ENCODE measurements around the gene LSM3.
"Not testable (repeated sequence)": the region's sequence is repeated elsewhere in the genome, so short reads cannot be mapped to it uniquely, and the experiment has no call there.

LSM3 gene

DNA sequence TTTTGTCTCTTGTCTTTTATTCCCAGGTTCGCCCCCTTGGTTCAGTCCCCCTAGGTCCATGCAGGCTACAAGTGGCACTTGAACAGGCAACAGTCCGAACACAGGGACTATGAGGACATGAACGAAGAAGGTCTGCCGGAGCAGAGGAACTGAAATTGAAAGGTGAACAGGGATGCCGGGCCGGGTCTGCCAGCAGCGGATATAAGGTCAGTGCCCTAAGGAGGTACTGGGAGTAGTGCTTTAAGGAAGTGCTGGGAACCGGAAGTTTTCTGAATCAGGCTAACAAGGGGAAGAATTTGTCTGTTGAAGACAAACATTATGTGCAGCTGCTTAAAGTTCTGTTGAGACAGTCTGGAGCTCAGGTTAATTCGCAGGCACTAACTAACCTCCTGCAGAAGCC lies 46.8 kb downstream of the LSM3 start:
- H3K27me3 ChIP-seq (ENCODE audit: control insufficient read depth in 1 of 2, insufficient read depth in 2 of 2, low read length in 2 of 2) = no peaks in the 10 kb centered on the region
- H3K4me3 ChIP-seq (ENCODE audit: low read depth in 1 of 2, low read length in 2 of 2) = no peak overlapping the region
- H3K9ac ChIP-seq (ENCODE audit: low read depth in 1 of 2, low read length in 2 of 2) = no peak overlapping the region
- H3K36me3 ChIP-seq (ENCODE audit: control insufficient read depth in 1 of 2, insufficient read depth in 2 of 2, low read length in 2 of 2) = no peaks in the 10 kb centered on the region
- peaks cover 37 to 41% of the 10 kb centered on the region in 2 donors for H3K4me1 ChIP-seq (ENCODE audit: control insufficient read depth in 1 of 2, insufficient read depth in 2 of 2, low read length in 2 of 2)
- no peak overlapping the region for H3K27ac ChIP-seq (ENCODE audit: low read depth, low read length)
- H3K9me3 ChIP-seq (ENCODE audit: control insufficient read depth in 1 of 2, low read length in 2 of 2) = peaks cover 0 to 4% of the 10 kb centered on the region in 2 donors

DNA sequence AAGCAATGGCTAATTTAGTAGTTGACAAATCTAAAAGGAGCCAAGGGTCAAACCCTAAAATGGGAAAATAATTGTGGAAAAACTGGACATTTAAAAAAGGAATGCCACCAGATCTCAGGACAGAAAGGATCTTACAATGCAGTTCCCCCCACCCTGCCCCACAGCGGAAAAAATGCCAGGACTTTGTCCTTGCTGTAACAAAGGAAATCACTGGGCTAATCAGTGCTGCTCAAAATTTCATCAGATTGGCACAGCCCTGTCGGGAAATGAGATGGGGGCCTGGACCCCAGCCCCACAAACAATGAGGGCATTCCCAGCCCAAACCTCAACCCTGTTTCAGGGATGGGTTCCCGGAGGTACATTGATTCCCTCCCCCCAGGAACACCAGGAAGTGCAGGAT lies 47.7 kb downstream of the LSM3 start:
- H3K4me1 ChIP-seq (ENCODE audit: control insufficient read depth in 1 of 2, insufficient read depth in 2 of 2, low read length in 2 of 2) = peaks cover 39 to 41% of the 10 kb centered on the region in 2 donors
- not testable (repeated sequence) for H3K4me3 ChIP-seq (ENCODE audit: low read depth in 1 of 2, low read length in 2 of 2); H3K9me3 ChIP-seq (ENCODE audit: control insufficient read depth in 1 of 2, low read length in 2 of 2); H3K36me3 ChIP-seq (ENCODE audit: control insufficient read depth in 1 of 2, insufficient read depth in 2 of 2, low read length in 2 of 2); H3K27me3 ChIP-seq (ENCODE audit: control insufficient read depth in 1 of 2, insufficient read depth in 2 of 2, low read length in 2 of 2); H3K9ac ChIP-seq (ENCODE audit: low read depth in 1 of 2, low read length in 2 of 2); H3K27ac ChIP-seq (ENCODE audit: low read depth, low read length)

DNA sequence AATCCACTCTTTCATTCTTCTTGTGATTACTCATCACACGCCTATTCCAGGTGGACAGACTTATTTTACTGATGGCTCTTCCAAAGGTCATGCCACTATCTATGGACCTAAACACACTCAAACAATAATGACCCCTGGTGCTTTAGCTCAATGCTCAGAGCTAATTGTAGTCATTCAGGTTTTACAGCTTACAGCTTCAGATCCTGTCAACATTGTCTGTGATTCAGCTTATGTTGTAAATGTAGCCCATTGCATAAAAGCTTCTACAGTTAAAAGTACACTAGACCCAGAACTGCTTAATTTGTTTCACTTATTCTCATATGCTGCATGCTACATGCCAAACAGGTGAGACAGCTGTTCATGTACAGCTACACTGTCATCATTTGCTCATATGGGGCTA lies 49.2 kb downstream of the LSM3 start:
- Histone ChIP-seq H3K27ac (ENCODE audit: low read depth, low read length) (no peak overlapping the region), H3K36me3 (ENCODE audit: control insufficient read depth in 1 of 2, insufficient read depth in 2 of 2, low read length in 2 of 2) (no peaks in the 10 kb centered on the region), H3K4me1 (ENCODE audit: control insufficient read depth in 1 of 2, insufficient read depth in 2 of 2, low read length in 2 of 2) (peaks cover 41 to 49% of the 10 kb centered on the region in 2 donors), H3K4me3 (ENCODE audit: low read depth in 1 of 2, low read length in 2 of 2) (no peak overlapping the region), H3K27me3 (ENCODE audit: control insufficient read depth in 1 of 2, insufficient read depth in 2 of 2, low read length in 2 of 2) (no peaks in the 10 kb centered on the region), H3K9me3 (ENCODE audit: control insufficient read depth in 1 of 2, low read length in 2 of 2) (no peaks in the 10 kb centered on the region), H3K9ac (ENCODE audit: low read depth in 1 of 2, low read length in 2 of 2) (no peak overlapping the region)

DNA sequence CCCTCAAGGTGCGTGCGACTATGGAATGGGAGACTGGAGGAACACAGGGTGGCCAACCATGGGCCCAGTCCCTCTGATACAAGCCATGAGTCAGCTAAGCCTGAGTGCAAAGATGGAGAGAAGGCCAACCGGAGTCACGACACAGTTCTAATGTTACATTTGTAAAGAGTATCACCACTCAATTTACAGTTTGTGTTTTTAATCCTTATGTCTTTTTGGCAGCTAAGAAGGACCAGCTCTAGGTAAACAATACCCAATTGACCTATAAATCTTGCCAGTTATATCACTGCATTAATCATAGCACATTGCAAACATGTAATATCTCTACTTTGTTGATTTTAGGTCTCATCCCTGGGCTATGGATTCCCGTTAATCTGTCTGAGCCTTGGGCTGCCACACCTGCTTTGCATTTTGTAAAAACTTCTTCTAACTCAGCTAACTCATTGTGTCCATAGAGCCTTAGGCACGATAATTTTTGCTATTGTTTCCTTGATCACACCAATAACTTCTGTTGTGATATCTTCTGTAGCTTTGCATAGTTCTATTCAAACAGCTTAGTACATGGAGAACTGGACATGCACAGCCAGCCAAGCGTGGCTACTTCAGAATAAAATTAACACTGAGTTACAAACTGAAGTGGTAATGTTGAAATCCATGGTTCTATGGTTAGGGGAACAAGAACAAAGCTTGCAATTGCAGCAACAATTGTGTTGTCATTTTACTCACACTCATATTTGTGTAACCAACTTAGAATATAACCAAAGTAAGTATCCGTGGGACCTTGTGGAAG lies 50.3 kb downstream of the LSM3 start:
- Histone ChIP-seq H3K9ac (ENCODE audit: low read depth in 1 of 2, low read length in 2 of 2) (no peak overlapping the region), H3K27ac (ENCODE audit: low read depth, low read length) (no peak overlapping the region), H3K9me3 (ENCODE audit: control insufficient read depth in 1 of 2, low read length in 2 of 2) (no peaks in the 10 kb centered on the region), H3K27me3 (ENCODE audit: control insufficient read depth in 1 of 2, insufficient read depth in 2 of 2, low read length in 2 of 2) (no peaks in the 10 kb centered on the region), H3K4me1 (ENCODE audit: control insufficient read depth in 1 of 2, insufficient read depth in 2 of 2, low read length in 2 of 2) (peaks cover 37 to 49% of the 10 kb centered on the region in 2 donors), H3K36me3 (ENCODE audit: control insufficient read depth in 1 of 2, insufficient read depth in 2 of 2, low read length in 2 of 2) (no peaks in the 10 kb centered on the region), H3K4me3 (ENCODE audit: low read depth in 1 of 2, low read length in 2 of 2) (no peak overlapping the region)

DNA sequence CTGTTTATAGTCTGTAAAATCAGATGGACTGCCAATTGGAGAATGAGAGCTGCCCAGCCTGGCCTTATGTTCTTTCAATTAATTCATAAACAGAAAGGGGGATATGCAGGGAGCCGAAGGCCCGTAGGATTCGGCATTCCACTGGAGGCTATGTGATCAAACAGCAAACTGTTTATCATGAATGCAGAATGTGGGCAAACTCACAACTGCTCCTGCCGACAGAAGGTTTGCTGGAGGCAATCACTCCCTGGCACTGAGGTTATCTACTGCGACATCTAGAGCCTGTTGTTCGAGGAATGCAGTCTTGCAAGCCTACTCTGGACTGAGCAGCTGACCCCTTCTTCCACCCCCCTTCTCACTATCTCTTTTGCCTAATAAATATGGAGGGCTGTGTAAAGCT lies 51.1 kb downstream of the LSM3 start:
- peaks cover 42 to 52% of the 10 kb centered on the region in 2 donors for H3K4me1 ChIP-seq (ENCODE audit: control insufficient read depth in 1 of 2, insufficient read depth in 2 of 2, low read length in 2 of 2)
- H3K36me3 ChIP-seq (ENCODE audit: control insufficient read depth in 1 of 2, insufficient read depth in 2 of 2, low read length in 2 of 2); H3K27ac ChIP-seq (ENCODE audit: low read depth, low read length); H3K4me3 ChIP-seq (ENCODE audit: low read depth in 1 of 2, low read length in 2 of 2); H3K27me3 ChIP-seq (ENCODE audit: control insufficient read depth in 1 of 2, insufficient read depth in 2 of 2, low read length in 2 of 2); H3K9me3 ChIP-seq (ENCODE audit: control insufficient read depth in 1 of 2, low read length in 2 of 2); H3K9ac ChIP-seq (ENCODE audit: low read depth in 1 of 2, low read length in 2 of 2): not testable (repeated sequence)

DNA sequence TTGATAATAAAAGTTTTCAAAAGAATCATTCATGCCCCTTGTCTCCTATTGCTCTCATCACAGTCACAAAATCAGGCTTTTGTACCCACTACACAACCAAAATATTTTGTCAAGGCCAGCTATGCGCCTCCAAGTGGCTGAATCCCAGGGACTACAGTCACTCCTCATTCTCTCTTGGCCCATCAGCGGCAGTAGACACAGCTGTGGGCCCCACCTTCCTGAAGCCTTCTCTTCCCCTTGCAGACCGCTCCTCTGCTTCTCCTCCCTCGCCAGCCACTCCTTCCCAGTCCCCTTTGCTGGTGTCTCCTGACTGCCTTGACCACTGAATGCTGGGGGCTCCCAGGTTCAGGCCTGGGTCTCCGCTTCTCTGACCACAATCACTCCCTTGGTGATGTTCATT lies 52.1 kb downstream of the LSM3 start:
- H3K4me1 ChIP-seq (ENCODE audit: control insufficient read depth in 1 of 2, insufficient read depth in 2 of 2, low read length in 2 of 2) = peaks cover 43 to 53% of the 10 kb centered on the region in 2 donors
- H3K9ac ChIP-seq (ENCODE audit: low read depth in 1 of 2, low read length in 2 of 2) = no peak overlapping the region
- no peak overlapping the region for H3K4me3 ChIP-seq (ENCODE audit: low read depth in 1 of 2, low read length in 2 of 2)
- no peaks in the 10 kb centered on the region for H3K36me3 ChIP-seq (ENCODE audit: control insufficient read depth in 1 of 2, insufficient read depth in 2 of 2, low read length in 2 of 2)
- no peaks in the 10 kb centered on the region for H3K27me3 ChIP-seq (ENCODE audit: control insufficient read depth in 1 of 2, insufficient read depth in 2 of 2, low read length in 2 of 2)
- no peaks in the 10 kb centered on the region for H3K9me3 ChIP-seq (ENCODE audit: control insufficient read depth in 1 of 2, low read length in 2 of 2)
- H3K27ac ChIP-seq (ENCODE audit: low read depth, low read length) = no peak overlapping the region

DNA sequence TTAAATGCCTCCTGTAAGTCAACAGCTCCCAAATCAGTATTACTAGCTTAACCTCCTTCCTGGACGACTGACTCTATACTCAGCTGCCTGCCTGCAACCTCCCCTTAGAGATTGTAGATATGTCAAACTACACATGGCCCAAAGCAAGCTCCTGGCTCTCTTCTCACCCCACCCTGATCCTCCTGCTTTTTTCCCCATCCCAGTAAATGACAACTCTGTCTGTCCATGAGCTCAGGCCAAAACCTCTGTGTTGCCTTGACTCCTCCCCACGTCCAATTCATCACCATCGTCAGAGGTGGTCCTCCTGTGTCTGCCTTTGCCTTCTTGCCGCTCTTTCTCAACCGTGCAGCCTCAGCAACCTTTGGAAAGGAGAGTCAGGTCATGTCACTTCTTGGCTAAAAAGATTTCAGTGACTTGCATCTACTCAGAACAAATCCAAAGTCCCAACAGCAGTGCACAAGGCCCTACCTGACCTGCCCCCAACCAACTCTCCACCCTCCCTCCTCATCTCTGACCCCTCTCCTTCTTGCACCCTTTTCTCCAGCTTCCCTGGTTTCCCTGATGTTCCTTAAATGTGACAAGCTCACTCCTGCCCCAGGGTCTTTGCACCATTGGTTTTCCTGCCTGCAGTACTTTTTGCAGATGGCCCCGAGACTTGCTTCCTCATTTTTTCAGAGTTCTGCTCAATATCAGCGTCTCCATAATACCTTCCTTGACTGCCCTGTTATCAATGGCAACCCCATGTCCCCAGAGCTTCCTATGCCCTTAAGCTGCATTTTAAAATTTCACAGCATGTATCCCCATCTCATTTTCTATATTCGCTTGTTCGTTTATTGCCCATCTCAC lies 52.8 kb downstream of the LSM3 start:
- Histone ChIP-seq H3K4me1 (ENCODE audit: control insufficient read depth in 1 of 2, insufficient read depth in 2 of 2, low read length in 2 of 2) (peaks cover 39 to 50% of the 10 kb centered on the region in 2 donors), H3K9ac (ENCODE audit: low read depth in 1 of 2, low read length in 2 of 2) (no peak overlapping the region), H3K9me3 (ENCODE audit: control insufficient read depth in 1 of 2, low read length in 2 of 2) (no peaks in the 10 kb centered on the region), H3K36me3 (ENCODE audit: control insufficient read depth in 1 of 2, insufficient read depth in 2 of 2, low read length in 2 of 2) (no peaks in the 10 kb centered on the region), H3K4me3 (ENCODE audit: low read depth in 1 of 2, low read length in 2 of 2) (no peak overlapping the region), H3K27me3 (ENCODE audit: control insufficient read depth in 1 of 2, insufficient read depth in 2 of 2, low read length in 2 of 2) (no peaks in the 10 kb centered on the region), H3K27ac (ENCODE audit: low read depth, low read length) (no peak overlapping the region)

DNA sequence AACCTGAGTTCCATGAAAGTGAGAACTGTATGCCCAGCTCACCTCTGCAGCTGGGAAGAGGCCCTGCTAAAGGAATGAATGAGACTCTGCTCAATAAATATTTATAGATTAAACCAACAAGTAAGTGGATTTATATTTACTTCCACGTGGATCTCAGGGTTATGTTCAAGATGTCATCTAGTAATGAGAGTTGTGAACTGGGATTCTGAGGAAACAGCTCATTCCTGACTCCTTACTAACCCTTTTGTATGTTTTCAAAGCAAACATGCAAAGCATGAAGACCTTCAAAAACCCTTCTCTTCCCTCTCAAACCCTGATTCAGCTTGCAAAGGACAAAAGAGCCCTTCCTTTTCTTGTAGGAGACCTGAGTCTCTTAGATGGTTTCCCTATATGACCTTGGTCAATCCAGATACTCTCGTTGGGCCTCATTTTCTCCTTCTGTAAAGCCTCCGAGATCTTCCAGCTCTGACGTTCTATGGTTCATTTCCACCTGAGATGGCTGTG lies 53.4 kb downstream of the LSM3 start:
- H3K36me3 ChIP-seq (ENCODE audit: control insufficient read depth in 1 of 2, insufficient read depth in 2 of 2, low read length in 2 of 2) = no peaks in the 10 kb centered on the region
- H3K4me3 ChIP-seq (ENCODE audit: low read depth in 1 of 2, low read length in 2 of 2) = no peak overlapping the region
- H3K27me3 ChIP-seq (ENCODE audit: control insufficient read depth in 1 of 2, insufficient read depth in 2 of 2, low read length in 2 of 2) = no peaks in the 10 kb centered on the region
- H3K9me3 ChIP-seq (ENCODE audit: control insufficient read depth in 1 of 2, low read length in 2 of 2) = no peaks in the 10 kb centered on the region
- H3K27ac ChIP-seq (ENCODE audit: low read depth, low read length) = no peak overlapping the region
- peaks cover 32 to 44% of the 10 kb centered on the region in 2 donors for H3K4me1 ChIP-seq (ENCODE audit: control insufficient read depth in 1 of 2, insufficient read depth in 2 of 2, low read length in 2 of 2)
- no peak overlapping the region for H3K9ac ChIP-seq (ENCODE audit: low read depth in 1 of 2, low read length in 2 of 2)

DNA sequence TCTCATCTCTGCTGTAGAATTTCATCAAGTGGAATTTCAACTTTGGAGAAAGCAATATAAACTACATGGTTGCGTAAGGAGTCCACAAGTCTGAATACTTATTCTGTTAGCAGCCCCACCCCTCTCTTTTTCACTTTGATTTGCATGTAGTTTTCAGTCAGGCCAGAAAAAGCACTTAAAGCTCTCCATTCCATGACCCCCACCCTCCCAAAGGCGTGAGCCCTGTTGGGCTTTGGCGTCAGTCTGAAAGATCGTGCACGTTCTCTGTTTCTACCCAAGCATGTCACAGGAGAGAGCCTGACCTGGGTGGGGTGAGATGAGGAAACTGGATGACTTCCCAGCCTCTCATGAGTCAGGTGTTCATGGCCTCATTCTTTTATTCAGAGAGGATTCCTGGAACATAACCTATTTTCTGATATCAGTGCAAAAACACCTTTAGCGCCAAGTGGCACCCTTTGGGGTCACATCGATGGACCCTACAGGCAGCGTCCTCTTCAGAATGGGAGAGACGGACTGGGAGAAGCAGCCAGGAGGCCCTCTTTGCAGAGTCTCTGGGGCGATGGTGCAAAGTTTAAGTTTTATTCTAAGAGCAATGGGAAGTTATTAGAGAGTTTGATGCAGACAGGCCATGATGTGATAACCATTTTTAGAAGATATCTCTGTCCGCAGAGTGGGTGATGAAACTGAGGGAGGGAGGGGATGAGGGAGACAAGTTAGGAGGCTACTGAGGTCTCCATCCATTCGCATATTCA lies 55.8 kb downstream of the LSM3 start:
- peak overlapping the region; percentile 1 to 45 for H3K9ac ChIP-seq (ENCODE audit: low read depth in 1 of 2, low read length in 2 of 2)
- H3K36me3 ChIP-seq (ENCODE audit: control insufficient read depth in 1 of 2, insufficient read depth in 2 of 2, low read length in 2 of 2) = no peaks in the 10 kb centered on the region
- no peaks in the 10 kb centered on the region for H3K9me3 ChIP-seq (ENCODE audit: control insufficient read depth in 1 of 2, low read length in 2 of 2)
- peak overlapping the region; percentile 37 for H3K27ac ChIP-seq (ENCODE audit: low read depth, low read length)
- H3K4me1 ChIP-seq (ENCODE audit: control insufficient read depth in 1 of 2, insufficient read depth in 2 of 2, low read length in 2 of 2) = peaks cover 24 to 34% of the 10 kb centered on the region in 2 donors
- no peak overlapping the region for H3K4me3 ChIP-seq (ENCODE audit: low read depth in 1 of 2, low read length in 2 of 2)
- no peaks in the 10 kb centered on the region for H3K27me3 ChIP-seq (ENCODE audit: control insufficient read depth in 1 of 2, insufficient read depth in 2 of 2, low read length in 2 of 2)
